ENCODE measurements around the gene PLA2G4A.

DNA sequence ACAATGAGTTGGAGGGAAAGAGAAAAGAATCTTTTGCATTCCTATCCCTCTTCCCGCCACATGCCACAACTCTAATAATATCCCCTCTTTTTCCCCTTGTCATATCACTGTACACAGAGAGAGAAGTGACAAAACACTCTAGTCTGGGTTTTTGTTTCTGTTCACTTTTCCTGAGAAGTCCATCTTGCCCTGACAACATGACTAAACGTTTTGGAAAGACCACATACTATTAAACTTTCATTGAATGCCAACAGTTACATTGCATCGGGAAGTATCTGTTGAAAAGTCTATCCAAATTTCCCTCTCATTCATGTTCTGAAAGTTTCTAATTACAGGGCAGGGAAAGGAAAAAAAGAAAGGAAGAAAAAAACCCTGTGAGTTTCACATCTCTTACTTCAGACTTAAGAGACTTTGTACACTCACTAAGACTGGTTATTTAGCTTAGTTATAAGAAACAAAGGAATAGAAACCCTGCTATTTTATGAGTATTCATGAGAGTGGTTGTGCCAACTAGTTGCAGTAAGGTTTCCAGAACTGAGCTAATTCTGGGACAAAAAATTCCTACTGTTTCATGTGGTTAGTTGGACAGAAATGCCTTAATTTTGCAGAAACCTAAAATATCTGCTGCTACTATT, 16.9 kb downstream of the PLA2G4A start:
- TF ChIP-seq, protein P1, sequence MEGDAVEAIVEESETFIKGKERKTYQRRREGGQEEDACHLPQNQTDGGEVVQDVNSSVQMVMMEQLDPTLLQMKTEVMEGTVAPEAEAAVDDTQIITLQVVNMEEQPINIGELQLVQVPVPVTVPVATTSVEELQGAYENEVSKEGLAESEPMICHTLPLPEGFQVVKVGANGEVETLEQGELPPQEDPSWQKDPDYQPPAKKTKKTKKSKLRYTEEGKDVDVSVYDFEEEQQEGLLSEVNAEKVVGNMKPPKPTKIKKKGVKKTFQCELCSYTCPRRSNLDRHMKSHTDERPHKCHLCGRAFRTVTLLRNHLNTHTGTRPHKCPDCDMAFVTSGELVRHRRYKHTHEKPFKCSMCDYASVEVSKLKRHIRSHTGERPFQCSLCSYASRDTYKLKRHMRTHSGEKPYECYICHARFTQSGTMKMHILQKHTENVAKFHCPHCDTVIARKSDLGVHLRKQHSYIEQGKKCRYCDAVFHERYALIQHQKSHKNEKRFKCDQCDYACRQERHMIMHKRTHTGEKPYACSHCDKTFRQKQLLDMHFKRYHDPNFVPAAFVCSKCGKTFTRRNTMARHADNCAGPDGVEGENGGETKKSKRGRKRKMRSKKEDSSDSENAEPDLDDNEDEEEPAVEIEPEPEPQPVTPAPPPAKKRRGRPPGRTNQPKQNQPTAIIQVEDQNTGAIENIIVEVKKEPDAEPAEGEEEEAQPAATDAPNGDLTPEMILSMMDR (optimal IDR thresholded peaks at IDR 0.05 in 1 of 3, IDR thresholded peaks at IDR 0.05 in 1 of 3, conservative IDR thresholded peaks at IDR 0.05 in 1 of 3; ENCODE audit: extremely low read depth in 1 of 3, insufficient read depth in 2 of 3, low read length in 3 of 3): no peak
- TF ChIP-seq EZH2 (IDR thresholded peaks at IDR 0.05; ENCODE audit: low read length): no peak

Measured in keratinocyte (primary cell).